GM12891 (cell line): ENCODE data around the gene RNU7-1.

Experiments used
- POLR2AphosphoS5 ChIP-seq: IDR thresholded peaks from 2 replicates; pipeline ENCODE4 v1.6.1; 2011; ENCODE audit warnings: low read depth, low read length, control low read depth
- POU2F2 ChIP-seq: IDR thresholded peaks from 2 replicates; pipeline ENCODE4 v1.6.1; 2011; ENCODE audit warnings: low read depth, mild to moderate bottlenecking, control low read depth, low read length, moderate library complexity
- SPI1 ChIP-seq: IDR thresholded peaks from 2 replicates; pipeline ENCODE4 v1.6.1; 2011; ENCODE audit warnings: low read depth, low read length, control low read depth

DNA sequence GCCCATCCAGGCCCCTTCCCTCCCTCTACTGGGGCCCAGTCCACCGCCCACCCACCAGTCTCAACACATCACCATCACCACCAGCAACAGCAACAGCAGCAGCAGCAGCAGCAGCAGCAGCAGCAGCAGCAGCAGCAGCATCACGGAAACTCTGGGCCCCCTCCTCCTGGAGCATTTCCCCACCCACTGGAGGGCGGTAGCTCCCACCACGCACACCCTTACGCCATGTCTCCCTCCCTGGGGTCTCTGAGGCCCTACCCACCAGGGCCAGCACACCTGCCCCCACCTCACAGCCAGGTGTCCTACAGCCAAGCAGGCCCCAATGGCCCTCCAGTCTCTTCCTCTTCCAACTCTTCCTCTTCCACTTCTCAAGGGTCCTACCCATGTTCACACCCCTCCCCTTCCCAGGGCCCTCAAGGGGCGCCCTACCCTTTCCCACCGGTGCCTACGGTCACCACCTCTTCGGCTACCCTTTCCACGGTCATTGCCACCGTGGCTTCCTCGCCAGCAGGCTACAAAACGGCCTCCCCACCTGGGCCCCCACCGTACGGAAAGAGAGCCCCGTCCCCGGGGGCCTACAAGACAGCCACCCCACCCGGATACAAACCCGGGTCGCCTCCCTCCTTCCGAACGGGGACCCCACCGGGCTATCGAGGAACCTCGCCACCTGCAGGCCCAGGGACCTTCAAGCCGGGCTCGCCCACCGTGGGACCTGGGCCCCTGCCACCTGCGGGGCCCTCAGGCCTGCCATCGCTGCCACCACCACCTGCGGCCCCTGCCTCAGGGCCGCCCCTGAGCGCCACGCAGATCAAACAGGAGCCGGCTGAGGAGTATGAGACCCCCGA lies 6.8 kb upstream of the RNU7-1 start:
- TF ChIP-seq POU2F2 = no peak
- TF ChIP-seq POLR2AphosphoS5 = peak; percentile 84
- TF ChIP-seq SPI1 = no peak
